Lung (tissue), 12 donors: Measurements from ENCODE around the gene CACNA1G. TPM values are rescaled to one million over a fixed set of nuclear protein-coding genes. Genes with fewer than 3 reads are reported as not detected.

Experiments used
- ATAC-seq: fragments of 200-7000 bp; cut with Tn5 transposase; one replicate; pipeline ENCODE4 v1.9.1; 2020; ENCODE audit warnings: moderate number of reproducible peaks; ENCODE audit not compliant: insufficient read depth, low FRiP score
- DNase-seq, 3 donors: peaks; one replicate each; pipeline ENCODE4 v3.0.0-alpha.2; 2013 to 2017
- H3K27ac ChIP-seq, 2 donors: one replicate each; pipeline ENCODE4 v1.5.1; 2013; ENCODE audit warnings: mild to moderate bottlenecking in 2 of 2, moderate library complexity in 2 of 2, control low read depth in 1 of 2, inconsistent platforms in 1 of 2, low read depth in 1 of 2, low read length in 1 of 2
- H3K27me3 ChIP-seq, 3 donors: one replicate each; pipeline ENCODE4 v1.5.1; 2013; ENCODE audit warnings: low read length in 2 of 3; ENCODE audit not compliant: control insufficient read depth in 3 of 3, insufficient read depth in 3 of 3
- H3K36me3 ChIP-seq, 4 donors: one replicate each; pipeline ENCODE4 v1.5.1; 2013; ENCODE audit warnings: low read length in 4 of 4, mild to moderate bottlenecking in 1 of 4, moderate library complexity in 1 of 4; ENCODE audit not compliant: control insufficient read depth in 4 of 4, insufficient read depth in 4 of 4
- H3K4me1 ChIP-seq, 5 donors: one replicate each; pipeline ENCODE4 v1.5.1; 2013; ENCODE audit warnings: low read length in 5 of 5, mild to moderate bottlenecking in 2 of 5, moderate library complexity in 1 of 5; ENCODE audit not compliant: control insufficient read depth in 5 of 5, insufficient read depth in 5 of 5
- H3K4me3 ChIP-seq: one replicate; pipeline ENCODE4 v1.5.1; 2013; ENCODE audit warnings: mild to moderate bottlenecking, control low read depth, moderate library complexity
- H3K9ac ChIP-seq, 2 donors: one replicate each; pipeline ENCODE4 v1.5.1; 2013; ENCODE audit warnings: low read length in 2 of 2, control low read depth in 1 of 2; ENCODE audit not compliant: insufficient read depth in 1 of 2
- H3K9me3 ChIP-seq, 4 donors: one replicate each; pipeline ENCODE4 v1.5.1; 2013; ENCODE audit warnings: low read length in 3 of 4, mild to moderate bottlenecking in 1 of 4, moderate library complexity in 1 of 4; ENCODE audit not compliant: control insufficient read depth in 4 of 4, insufficient read depth in 3 of 4
- CTCF ChIP-seq: IDR thresholded peaks from 2 replicates; pipeline ENCODE4 v1.5.1; 2012; ENCODE audit warnings: mild to moderate bottlenecking; ENCODE audit errors: control extremely low read depth, extremely low read depth
- WGBS, 2 donors: extraction: QIAGEN DNeasy Blood & Tissue Kit; methylation state at CpG; one replicate each; pipeline ENCODE4 v1.1.7; 2013; 5-methylcytosine and 5-hydroxymethylcytosine counted together
- polyA plus RNA-seq, 2 donors: library from polyadenylated mRNA; stranded (reverse); fragments of 200-250 nt; gene quantifications; one replicate each; pipeline ENCODE4 v1.2.1, GENCODE V29; 2013
- total RNA-seq, 2 donors: library from RNA; depleted of rRNA in 1 of 2; stranded (reverse); fragments of >200 nt in 1 of 2; gene quantifications; one replicate each; pipeline ENCODE4 v1.2.1, GENCODE V29; 2014 to 2021
- donor health status: control.
- donor health status: control.
- donor health status: Bipolar disorder and iron deficiency.
- donor health status: healthy.
- donor health status: DM: yes; HTN: yes; CAD: no.

Gene CACNA1G
- total and polyA plus RNA-seq, 4 donors = 0.14 to 3.6 (median 0.24) TPM

GRCh38 chr17:50546701-50547034, 13.8 kb upstream of the CACNA1G start:
- Histone ChIP-seq H3K9me3 (no peaks in the 10 kb centered on the region), H3K9ac (no peak overlapping the region), H3K27ac (no peak overlapping the region), H3K27me3 (no peaks in the 10 kb centered on the region), H3K4me3 (no peak overlapping the region), H3K36me3 (peaks cover 0 to 9% (median under 1%) of the 10 kb centered on the region in 4 donors), H3K4me1 (peaks cover 0 to 28% (median 8%) of the 10 kb centered on the region in 5 donors)
- DNase-seq = no peak
- no peak for ATAC-seq
- no peak for TF ChIP-seq CTCF
- WGBS, 2 donors = 48 to 52% methylated on average over 4 of the region's 4 CpGs

GRCh38 chr17:50547035-50547735, 13.3 kb upstream of the CACNA1G start, which contains the start of gene SPATA20:
Gene SPATA20 (plus strand): TSS chr17:50547174. CDS start chr17:50547209, 35 bp downstream.
- Histone ChIP-seq H3K27me3 (no peaks in the 10 kb centered on the region), H3K9me3 (no peaks in the 10 kb centered on the region), H3K9ac (peak within 1 kb of the TSS; percentile 37 to 66), H3K4me1 (peaks cover 0 to 26% (median 8%) of the 10 kb centered on the region in 5 donors), H3K4me3 (peak within 1 kb of the TSS; percentile 48), H3K36me3 (peaks cover 0 to 9% (median under 1%) of the 10 kb centered on the region in 4 donors), H3K27ac (peak within 1 kb of the TSS; percentile 66 to 75)
- TF ChIP-seq CTCF = peak; percentile 96
- 3 to 4% methylated on average over 25 to 42 of the region's 42 CpGs for WGBS, 2 donors
- peak; percentile 92 to 95 (median 93) for DNase-seq
- ATAC-seq = peak; percentile 87

GRCh38 chr17:50547736-50548083, 12.8 kb upstream of the CACNA1G start:
- 71 to 80% methylated on average over 5 of the region's 5 CpGs for WGBS, 2 donors
- Histone ChIP-seq H3K4me1 (peaks cover 0 to 21% (median 7%) of the 10 kb centered on the region in 5 donors), H3K9ac (peak overlapping the region in 1 of 2 donors; percentile 37), H3K27me3 (no peaks in the 10 kb centered on the region), H3K27ac (no peak overlapping the region), H3K4me3 (no peak overlapping the region), H3K9me3 (no peaks in the 10 kb centered on the region), H3K36me3 (peaks cover 0 to 9% (median 1%) of the 10 kb centered on the region in 4 donors)
- DNase-seq (no peak), ATAC-seq (no peak)
- TF ChIP-seq CTCF = no peak
